Renal cortical epithelial cell (primary cell): ENCODE results near the gene FLRT1. TPM values are rescaled to one million over a fixed set of nuclear protein-coding genes. Genes with fewer than 3 reads are reported as not detected.

Source experiments
- DNase-seq: peaks from one replicate; pipeline ENCODE4 v3.0.0-alpha.2; 2011; ENCODE audit warnings: low read depth
- total RNA-seq: library from RNA; depleted of rRNA; stranded (reverse); fragments of >200 nt; gene quantifications from 2 replicates; pipeline ENCODE4 v1.2.3, GENCODE V29; 2014

FLRT1 gene
- total RNA-seq, 1 donor from 2014 or later, result 0.05 TPM

- DNase-seq, result no peak
These were observed 29.3 kb upstream of the FLRT1 start for GRCh38 chr11:64006398-64006797.

DNA sequence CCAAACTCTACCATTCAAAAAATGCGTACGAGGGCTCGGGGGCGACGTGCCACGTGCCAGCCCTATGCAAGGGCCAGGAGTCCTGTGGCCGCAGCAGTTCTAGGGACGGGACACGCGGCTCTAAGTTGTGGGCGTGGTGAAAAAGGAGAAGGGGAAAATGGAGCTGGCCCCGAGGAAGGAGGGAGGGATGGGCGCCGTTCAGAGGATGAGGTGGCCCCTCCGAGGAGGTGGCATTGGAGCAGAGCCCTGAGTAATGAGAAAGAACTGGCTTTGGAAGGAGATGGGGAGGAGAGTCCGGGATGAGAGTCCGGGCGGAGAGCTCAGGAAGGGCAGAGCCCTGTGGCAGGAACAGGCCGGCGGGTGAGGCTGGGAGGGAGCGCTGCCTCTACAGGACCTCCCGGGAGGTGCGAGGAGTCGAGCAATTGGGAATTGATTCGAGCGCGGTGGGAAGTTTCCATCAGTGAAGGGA, 28.5 kb upstream of the FLRT1 start:
- DNase-seq, result peak; percentile 7

- DNase-seq, result no peak
These were observed 28.0 kb upstream of the FLRT1 start for GRCh38 chr11:64007629-64008282.

GRCh38 chr11:64008283-64008913, 27.3 kb upstream of the FLRT1 start:
- DNase-seq, result no peak

DNA sequence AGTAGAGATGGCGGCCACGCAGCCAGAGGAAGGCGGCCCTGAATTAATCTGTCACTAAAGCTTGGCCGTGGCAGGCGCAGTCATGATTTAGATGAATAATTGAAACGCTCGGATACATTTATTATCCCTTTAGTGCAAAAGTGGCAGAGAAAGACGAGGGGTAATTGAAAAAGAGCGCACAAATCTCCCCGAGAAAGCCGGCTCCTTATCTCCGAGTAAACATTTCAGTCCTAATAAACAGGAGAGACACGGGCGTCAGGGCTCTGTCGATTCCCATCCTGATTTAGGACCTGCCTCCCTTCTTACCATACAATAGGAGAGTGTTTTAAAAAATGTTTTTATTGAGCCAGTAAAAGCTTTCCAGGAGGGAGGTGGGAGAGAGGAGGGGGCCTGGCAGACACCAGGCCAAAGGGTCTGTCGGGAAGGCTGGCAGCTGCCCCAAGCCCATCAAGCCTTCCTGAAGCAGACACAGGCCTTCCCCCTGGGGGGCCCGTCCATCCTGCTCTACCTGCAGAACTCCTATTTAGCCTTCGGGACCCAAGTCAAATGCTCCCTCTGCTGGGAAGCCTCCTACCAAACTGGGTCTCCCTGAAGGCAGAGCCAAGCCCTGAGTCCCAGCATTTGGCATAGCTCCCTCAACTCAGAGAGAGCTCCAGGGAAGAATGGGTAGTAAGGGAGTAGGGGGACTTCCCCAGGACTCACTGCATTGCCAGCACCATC, 26.7 kb upstream of the FLRT1 start:
- DNase-seq, result no peak

- DNase-seq, result no peak
These were observed 26.0 kb upstream of the FLRT1 start for GRCh38 chr11:64009710-64010109.

DNA sequence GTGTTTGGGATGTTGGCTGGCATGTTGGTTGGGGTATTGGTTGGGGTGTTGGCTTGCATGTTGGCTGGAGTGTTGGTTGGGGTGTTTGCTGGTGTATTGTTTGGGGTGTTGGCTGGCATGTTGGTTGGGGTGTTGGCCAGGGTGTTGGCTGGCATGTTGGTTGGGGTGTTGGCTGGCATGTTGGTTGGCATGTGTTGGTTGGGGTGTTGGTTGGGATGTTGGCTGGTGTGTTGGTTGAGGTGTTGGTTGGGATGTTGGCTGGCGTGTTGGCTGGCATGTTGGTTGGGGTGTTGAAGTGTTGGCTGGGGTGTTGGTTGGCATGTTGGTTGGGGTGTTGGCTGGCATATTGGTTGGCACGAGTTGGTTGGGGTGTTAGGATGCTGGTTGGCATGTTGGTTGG, 24.9 kb upstream of the FLRT1 start:
- no peak for DNase-seq

DNA sequence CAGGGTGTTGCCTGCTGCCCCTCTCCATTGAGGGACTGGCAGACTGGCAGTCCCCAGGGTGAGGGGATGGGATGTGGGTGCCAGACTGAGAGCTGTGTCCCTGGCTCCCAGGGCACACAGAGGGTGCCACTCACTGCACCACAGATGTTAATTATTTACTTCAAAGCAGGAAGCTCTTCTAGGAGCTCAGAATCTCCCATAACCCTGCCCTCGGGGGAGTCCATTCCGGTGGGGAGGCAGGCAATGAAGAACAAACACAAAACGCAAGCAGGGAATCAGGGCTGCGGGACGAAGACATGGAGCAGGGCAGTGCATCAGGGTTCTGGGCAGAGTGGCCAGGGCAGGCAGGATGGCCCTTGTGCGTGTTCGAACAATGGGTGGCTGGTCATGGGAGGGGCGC, 24.4 kb upstream of the FLRT1 start:
- DNase-seq, result peak; percentile 57

GRCh38 chr11:64013141-64013896, 22.4 kb upstream of the FLRT1 start:
- no peak for DNase-seq

DNA sequence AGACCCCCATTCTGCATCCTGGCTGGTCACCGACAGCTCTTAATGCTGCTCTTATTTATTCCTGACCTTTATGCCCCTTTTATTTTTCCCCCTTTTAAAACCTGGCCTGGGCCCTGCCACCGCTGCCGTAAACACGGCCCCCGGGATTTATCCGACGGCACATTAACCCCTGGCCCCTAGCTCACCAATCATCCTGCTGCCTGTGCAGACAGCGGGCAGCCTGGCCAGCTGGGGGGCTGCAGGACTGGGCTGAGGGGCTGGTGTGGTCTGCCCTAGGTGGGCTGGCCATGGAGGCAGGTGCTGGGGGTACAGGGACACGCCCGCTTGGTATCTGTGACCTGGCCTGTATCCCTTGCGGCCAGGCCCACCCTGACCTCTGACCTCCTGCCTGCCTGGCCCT, 21.4 kb upstream of the FLRT1 start:
- no peak for DNase-seq

DNA sequence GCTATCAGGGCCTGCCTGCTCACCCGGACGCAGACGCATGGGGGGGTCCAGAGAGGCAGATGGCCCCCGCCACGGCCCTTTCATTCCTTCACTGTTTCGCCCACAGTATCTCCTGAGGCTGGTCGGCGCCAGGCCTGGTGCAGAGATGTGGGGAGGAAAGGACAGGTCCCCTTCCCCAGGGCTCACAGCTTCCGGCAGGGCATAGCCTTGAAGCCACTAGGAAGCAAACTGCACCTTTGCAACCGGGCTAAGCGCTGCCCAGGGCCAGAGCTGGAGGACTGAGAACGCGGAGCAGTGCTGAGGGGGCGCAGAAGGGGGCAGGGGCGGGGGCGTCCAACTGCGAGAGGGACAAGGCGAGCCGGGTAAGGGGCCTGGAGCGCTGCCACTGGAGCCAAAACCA, 20.2 kb upstream of the FLRT1 start:
- DNase-seq, result no peak

GRCh38 chr11:64015935-64016845, 19.5 kb upstream of the FLRT1 start:
- no peak for DNase-seq

DNA sequence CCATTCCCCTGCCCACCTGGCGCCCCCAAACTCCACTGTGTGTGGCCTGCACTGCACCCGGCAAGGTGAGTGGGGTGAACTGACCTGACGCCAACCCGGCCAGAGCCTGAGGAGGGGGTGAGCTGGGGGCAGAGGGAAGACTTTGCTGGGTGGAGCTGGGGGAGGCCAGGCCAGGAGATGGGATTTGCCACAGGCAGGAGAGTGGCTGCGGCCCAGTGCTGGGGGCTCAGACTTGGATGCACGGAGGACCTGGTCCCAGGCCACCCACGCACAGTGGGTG, 17.8 kb upstream of the FLRT1 start:
- no peak for DNase-seq

GRCh38 chr11:64018310-64018709, 17.4 kb upstream of the FLRT1 start:
- no peak for DNase-seq

DNA sequence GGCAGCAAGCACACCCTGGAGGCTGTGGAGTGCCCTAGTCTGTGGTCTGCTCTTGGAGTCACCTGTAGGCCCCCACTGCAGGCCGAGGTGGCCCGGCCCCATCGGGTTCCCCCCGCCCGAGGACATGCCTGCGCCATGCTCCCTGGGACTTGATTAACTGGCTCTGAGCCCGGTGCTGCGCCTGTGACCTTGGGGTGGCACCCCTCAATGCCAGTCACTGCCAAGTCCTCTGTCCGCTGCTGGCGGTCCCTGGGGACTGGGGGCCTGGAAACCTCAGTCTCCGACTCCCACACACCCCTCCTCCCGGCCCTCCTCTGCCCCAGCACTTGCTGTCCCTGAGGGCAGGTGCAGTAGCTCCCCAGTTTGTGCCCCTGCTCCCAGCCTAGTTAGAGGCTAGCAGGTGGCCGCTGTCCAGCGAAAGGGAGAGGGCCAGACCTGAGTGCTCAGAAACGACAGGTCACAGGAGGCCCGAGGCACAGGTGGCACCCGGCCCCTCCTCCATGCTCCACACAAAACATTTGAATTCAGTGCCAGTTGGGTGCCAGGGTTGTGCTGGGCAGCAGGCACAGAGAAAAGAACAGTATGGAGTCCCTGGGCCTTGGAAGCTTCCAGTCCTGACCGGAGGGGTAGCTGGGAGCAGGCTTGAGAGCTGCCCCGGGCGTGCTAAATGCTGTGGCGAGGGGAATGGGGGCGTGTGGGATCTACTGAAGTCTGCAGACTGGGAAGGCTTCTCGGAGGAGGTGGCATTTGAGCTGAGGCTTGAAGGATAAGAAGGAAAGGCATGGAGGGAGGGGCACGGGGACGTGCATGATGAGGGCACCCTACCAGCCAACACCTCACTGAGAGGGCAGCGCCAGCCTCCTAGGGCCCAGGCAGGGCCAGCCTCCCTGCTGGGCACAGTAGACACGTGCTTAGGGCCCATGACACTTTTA, 16.4 kb upstream of the FLRT1 start:
- no peak for DNase-seq

DNA sequence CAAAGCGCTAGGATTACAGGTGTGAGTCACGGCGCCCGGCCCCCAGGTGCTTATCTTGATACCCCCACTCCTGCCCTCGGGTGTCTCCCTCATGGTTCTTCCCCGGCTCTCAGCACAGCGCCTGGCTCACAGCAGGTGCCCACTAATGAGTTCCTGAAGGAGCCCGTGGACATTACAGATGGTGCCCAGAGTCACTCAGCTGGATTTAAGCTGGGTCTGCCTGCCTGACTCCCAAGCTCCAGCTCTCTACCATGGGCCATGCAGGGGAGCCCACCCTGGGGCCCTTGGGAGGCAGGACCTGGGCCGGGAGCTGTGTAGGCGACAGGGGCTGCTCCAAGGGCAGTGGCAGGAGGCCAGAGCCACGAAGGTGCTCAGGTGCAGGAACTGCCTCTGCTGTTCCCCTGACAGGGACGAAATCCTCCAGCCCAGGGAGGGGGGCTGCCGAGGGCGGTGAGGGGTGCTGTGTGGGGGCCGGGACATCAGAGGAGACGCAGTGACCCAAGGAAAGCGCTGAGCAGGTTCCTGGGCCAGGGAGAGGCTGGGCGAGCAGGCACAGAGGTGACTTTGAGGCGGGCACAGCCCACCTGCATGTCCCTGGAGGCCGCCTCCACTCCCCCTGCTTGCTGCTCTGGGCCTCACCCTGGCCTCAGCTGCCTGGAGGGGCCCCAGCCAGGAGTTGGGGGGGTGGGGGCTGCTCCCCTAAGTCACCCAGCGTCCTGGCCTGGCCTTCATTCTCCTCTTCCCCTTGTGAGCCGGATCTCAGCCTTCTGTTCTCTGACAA, 14.6 kb upstream of the FLRT1 start:
- no peak for DNase-seq

- no peak for DNase-seq
These were observed 14.0 kb upstream of the FLRT1 start for GRCh38 chr11:64021757-64022093.

- no peak for DNase-seq
These were observed 13.5 kb upstream of the FLRT1 start for GRCh38 chr11:64022125-64022784.
